MM.1S (cell line): Measurements from ENCODE around the gene SPATA12.

Experiments used
- CTCF ChIP-seq: fragments of 300-600 bp; sonication (generic); IDR thresholded peaks from 2 replicates; pipeline ENCODE4 v1.5.1; 2016; ENCODE audit warnings: antibody characterized with exemption, low read length, mixed read lengths
- EZH2 ChIP-seq: fragments of 300-600 bp; sonication (generic); optimal IDR thresholded peaks from 2 replicates; pipeline ENCODE3; 2017; ENCODE audit warnings: low read depth, mild to moderate bottlenecking, antibody characterized with exemption, low read length, mixed read lengths

- TF ChIP-seq CTCF, result no peak
- no peak for TF ChIP-seq EZH2
Measured at GRCh38 chr3:57093971-57094535, 33.6 kb downstream of the SPATA12 start.
